Colonic mucosa (tissue), 4 donors: ENCODE measurements around the gene CALB2. TPM values are rescaled to one million over a fixed set of nuclear protein-coding genes. Genes with fewer than 3 reads are reported as not detected.
"Not testable (repeated sequence)": the region's sequence is repeated elsewhere in the genome, so short reads cannot be mapped to it uniquely, and the experiment has no call there.

ENCODE experiments used
- DNase-seq: peaks from one replicate; pipeline ENCODE4 v3.0.0-alpha.2; 2020
- H3K27ac ChIP-seq: fragments of 200-600 bp; one replicate; pipeline ENCODE4 v1.8.0; 2021
- H3K27me3 ChIP-seq: fragments of 200-600 bp; one replicate; pipeline ENCODE4 v1.8.0; 2021
- H3K36me3 ChIP-seq: fragments of 200-600 bp; one replicate; pipeline ENCODE4 v1.8.0; 2021
- H3K4me1 ChIP-seq: fragments of 200-600 bp; one replicate; pipeline ENCODE4 v1.8.0; 2021; ENCODE audit warnings: mild to moderate bottlenecking
- H3K4me3 ChIP-seq: fragments of 200-600 bp; one replicate; pipeline ENCODE4 v1.8.0; 2021
- H3K9ac ChIP-seq, 2 donors: one replicate each; pipeline ENCODE4 v1.7.0; 2013; ENCODE audit warnings: control low read depth in 2 of 2, low read depth in 2 of 2, low read length in 2 of 2
- H3K9me3 ChIP-seq: fragments of 200-600 bp; one replicate; pipeline ENCODE4 v1.8.0; 2021
- intact Hi-C: fragments of 100-400 bp; cut with DNase I; formaldehyde crosslinking; loops from one replicate; pipeline ENCODE4 v1.14.1; 2022
- total RNA-seq, 2 donors: library from RNA; stranded (reverse); fragmentation: NEBNext Ultra II Directional in 1 of 2; extraction: Animal tissue kit (Norgen Biotek cat#: 25700) in 1 of 2; gene quantifications; one replicate each; pipeline ENCODE4 v1.2.1, GENCODE V29; 2021
- TF ChIP-seq, protein P1 (sequence below): fragments of 200-600 bp; IDR thresholded peaks from one replicate; pipeline ENCODE4 v1.8.0; 2022; ENCODE audit warnings: antibody characterized with exemption, mild to moderate bottlenecking
- donor health status: healthy.
- donor health status: DM: no; HTN: no; CAD: no.
- donor health status: DM: no; HTN: no; CAD: no.

The CALB2 gene
- total RNA-seq, 2 donors from 2014 or later: 0.74 to 2.8 TPM

GRCh38 chr16:71352466-71352865, 6.1 kb upstream of the CALB2 start:
- H3K4me1 ChIP-seq: no peaks in the 10 kb centered on the region
- no peak overlapping the region for H3K9ac ChIP-seq
- no peak for DNase-seq
- H3K36me3 ChIP-seq: no peaks in the 10 kb centered on the region
- no peak overlapping the region for H3K4me3 ChIP-seq
- H3K27me3 ChIP-seq: no peaks in the 10 kb centered on the region
- H3K9me3 ChIP-seq: no peaks in the 10 kb centered on the region
- TF ChIP-seq, protein P1, sequence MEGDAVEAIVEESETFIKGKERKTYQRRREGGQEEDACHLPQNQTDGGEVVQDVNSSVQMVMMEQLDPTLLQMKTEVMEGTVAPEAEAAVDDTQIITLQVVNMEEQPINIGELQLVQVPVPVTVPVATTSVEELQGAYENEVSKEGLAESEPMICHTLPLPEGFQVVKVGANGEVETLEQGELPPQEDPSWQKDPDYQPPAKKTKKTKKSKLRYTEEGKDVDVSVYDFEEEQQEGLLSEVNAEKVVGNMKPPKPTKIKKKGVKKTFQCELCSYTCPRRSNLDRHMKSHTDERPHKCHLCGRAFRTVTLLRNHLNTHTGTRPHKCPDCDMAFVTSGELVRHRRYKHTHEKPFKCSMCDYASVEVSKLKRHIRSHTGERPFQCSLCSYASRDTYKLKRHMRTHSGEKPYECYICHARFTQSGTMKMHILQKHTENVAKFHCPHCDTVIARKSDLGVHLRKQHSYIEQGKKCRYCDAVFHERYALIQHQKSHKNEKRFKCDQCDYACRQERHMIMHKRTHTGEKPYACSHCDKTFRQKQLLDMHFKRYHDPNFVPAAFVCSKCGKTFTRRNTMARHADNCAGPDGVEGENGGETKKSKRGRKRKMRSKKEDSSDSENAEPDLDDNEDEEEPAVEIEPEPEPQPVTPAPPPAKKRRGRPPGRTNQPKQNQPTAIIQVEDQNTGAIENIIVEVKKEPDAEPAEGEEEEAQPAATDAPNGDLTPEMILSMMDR: no peak
- intact Hi-C loops: no loop called here
- no peak overlapping the region for H3K27ac ChIP-seq

DNA sequence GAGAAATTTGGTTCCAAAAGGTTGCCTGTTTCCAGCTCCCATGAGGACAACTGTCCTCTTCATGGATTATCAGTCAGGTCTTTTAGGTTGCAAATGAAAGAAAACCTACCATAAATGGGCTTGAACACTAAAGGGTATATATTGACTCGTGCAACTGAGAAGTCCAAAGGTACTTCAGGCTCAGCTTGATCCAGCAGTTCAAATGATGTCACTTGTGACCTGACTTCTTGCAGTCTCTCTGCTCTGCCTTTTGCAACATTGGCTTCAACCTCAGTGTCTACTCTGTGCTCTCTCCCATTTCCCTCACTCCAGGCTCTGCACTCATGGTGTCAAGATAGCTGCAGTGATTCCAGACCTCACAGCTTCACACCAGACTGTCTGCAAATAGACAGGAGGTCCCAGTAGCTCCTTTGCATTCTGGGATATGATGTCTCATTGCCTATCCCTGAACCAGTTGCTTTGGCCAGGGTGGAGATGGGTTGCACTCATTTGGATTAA, 5.5 kb upstream of the CALB2 start:
- no peak for DNase-seq
- no peaks in the 10 kb centered on the region for H3K27me3 ChIP-seq
- H3K4me3 ChIP-seq: no peak overlapping the region
- no peaks in the 10 kb centered on the region for H3K9me3 ChIP-seq
- H3K36me3 ChIP-seq: no peaks in the 10 kb centered on the region
- intact Hi-C loops: no loop called here
- no peak overlapping the region for H3K27ac ChIP-seq
- H3K4me1 ChIP-seq: no peaks in the 10 kb centered on the region
- TF ChIP-seq, protein P1: no peak
- no peak overlapping the region for H3K9ac ChIP-seq

- no peak for DNase-seq
- Histone ChIP-seq H3K27me3 (no peaks in the 10 kb centered on the region), H3K4me3 (no peak overlapping the region), H3K36me3 (no peaks in the 10 kb centered on the region), H3K9me3 (no peaks in the 10 kb centered on the region), H3K9ac (no peak overlapping the region), H3K4me1 (no peaks in the 10 kb centered on the region), H3K27ac (no peak overlapping the region)
- TF ChIP-seq, protein P1: no peak
- intact Hi-C loops: no loop called here
These were observed 4.8 kb upstream of the CALB2 start for GRCh38 chr16:71353736-71354135.

- DNase-seq: no peak
- H3K9ac ChIP-seq: no peak overlapping the region
- H3K4me1 ChIP-seq: no peaks in the 10 kb centered on the region
- no peak overlapping the region for H3K4me3 ChIP-seq
- intact Hi-C loops: no loop called here
- no peaks in the 10 kb centered on the region for H3K27me3 ChIP-seq
- no peaks in the 10 kb centered on the region for H3K36me3 ChIP-seq
- H3K9me3 ChIP-seq: no peaks in the 10 kb centered on the region
- TF ChIP-seq, protein P1: no peak
- no peak overlapping the region for H3K27ac ChIP-seq
These were observed 4.4 kb upstream of the CALB2 start for GRCh38 chr16:71354156-71354555.

DNA sequence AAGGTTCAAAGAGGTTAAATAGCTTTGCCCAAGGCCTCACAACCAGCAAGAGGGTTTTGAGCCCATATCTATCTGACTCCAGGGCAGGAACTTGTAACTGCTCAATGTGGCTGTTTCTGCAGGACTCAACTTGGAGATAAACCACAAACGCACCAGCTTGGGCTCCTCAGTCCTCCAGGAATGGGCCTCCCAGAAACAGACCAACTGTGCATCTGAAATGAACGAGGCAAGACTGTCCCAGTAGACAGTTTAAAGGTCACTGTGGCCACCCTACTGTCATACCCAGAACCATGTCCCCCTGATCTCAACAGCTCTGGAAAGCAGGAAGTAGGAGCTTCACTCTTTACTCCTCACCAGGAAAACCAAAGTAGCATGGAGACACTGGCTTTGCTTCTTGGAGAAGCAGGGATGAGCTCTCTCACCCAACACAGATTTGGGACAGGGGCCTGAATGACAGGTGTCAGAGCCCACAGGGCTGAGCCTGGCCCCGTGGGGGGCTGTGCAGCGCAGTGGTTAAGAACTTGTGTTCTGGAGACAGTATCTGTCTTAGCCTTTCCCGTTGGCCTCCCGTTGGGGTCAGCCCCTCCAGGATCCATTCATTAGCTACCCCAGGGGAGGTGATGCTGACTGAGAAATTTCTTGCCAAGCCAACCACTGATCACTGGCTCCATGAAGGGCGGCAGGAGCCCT, 2.3 kb upstream of the CALB2 start:
- no peak overlapping the region for H3K4me3 ChIP-seq
- intact Hi-C loops: no loop called here
- H3K27me3 ChIP-seq: no peaks in the 10 kb centered on the region
- H3K36me3 ChIP-seq: no peaks in the 10 kb centered on the region
- H3K4me1 ChIP-seq: no peaks in the 10 kb centered on the region
- H3K9ac ChIP-seq: no peak overlapping the region
- TF ChIP-seq, protein P1: no peak
- no peaks in the 10 kb centered on the region for H3K9me3 ChIP-seq
- no peak overlapping the region for H3K27ac ChIP-seq
- no peak for DNase-seq

GRCh38 chr16:71356936-71357335, 1.6 kb upstream of the CALB2 start:
- H3K4me3 ChIP-seq, H3K27ac ChIP-seq, DNase-seq, H3K27me3 ChIP-seq, H3K4me1 ChIP-seq, H3K9ac ChIP-seq, H3K36me3 ChIP-seq, H3K9me3 ChIP-seq, intact Hi-C loops: not testable (repeated sequence)
